Epidermal melanocyte (primary cell): Measurements from ENCODE around the gene GET4.

ENCODE experiments used
- DNase-seq: peaks from one replicate; pipeline ENCODE4 v3.0.0; 2011; ENCODE audit warnings: low spot score; ENCODE audit not compliant: insufficient read length

GET4 gene

DNA sequence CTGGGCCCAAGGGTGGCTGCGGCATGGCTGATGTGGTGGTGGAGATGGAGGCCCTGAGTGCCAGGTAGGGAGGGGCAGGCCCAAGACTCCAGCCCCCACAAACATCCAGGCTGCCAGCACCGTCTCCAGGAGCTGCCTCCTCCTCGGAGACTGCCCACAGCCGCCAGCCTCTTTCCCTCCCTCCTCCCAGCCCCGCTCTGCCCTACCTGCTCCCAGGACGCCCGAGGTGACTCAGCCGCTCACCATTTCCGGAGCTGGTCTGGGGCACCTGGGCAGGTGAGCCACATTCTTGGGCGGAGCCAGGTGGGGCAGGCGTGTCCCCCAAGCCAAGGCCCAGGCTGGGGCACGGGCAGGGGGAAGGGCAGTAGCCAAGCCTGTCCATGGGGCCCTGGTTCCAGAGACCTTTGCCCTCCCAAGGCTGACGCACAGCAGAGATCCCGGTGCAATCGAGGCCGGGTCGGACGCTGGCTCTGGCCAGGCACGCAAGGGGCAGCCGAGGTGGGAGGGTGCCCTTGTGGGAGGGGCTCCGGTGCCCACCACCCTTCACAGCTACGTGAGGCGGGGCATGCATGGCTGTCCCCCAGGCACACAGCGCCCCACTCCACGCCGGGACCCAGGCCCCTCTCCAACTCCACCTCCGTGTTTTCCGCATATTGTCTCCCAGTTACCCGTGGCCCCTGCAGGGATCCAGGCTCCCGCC lies 69.4 kb downstream of the GET4 start:
- no peak for DNase-seq
